Thymus (tissue), 11 donors: ENCODE data around the gene OR2A5. TPM values are rescaled to one million over a fixed set of nuclear protein-coding genes. Genes with fewer than 3 reads are reported as not detected.
A peak's percentile ranks its signal among the peaks of the same experiment; 100 is the strongest.
"Not testable (repeated sequence)": the region's sequence is repeated elsewhere in the genome, so short reads cannot be mapped to it uniquely, and the experiment has no call there.

Experiments used
- DNase-seq, 9 donors: peaks; one replicate each; pipeline ENCODE4 v3.0.0-alpha.2; 2013; ENCODE audit warnings: low spot score in 9 of 9, low read depth in 6 of 9, missing footprints in 1 of 9
- H3K27ac ChIP-seq, 2 donors: one replicate each; pipeline ENCODE4 v1.5.1; 2013; ENCODE audit warnings: control low read depth in 1 of 2, low read depth in 1 of 2, low read length in 1 of 2, mild to moderate bottlenecking in 1 of 2, moderate library complexity in 1 of 2
- H3K27me3 ChIP-seq, 2 donors: one replicate each; pipeline ENCODE4 v1.5.1; 2013; ENCODE audit warnings: low read length in 1 of 2; ENCODE audit not compliant: control insufficient read depth in 2 of 2, insufficient read depth in 1 of 2
- H3K36me3 ChIP-seq, 2 donors: one replicate each; pipeline ENCODE4 v1.5.1; 2013; ENCODE audit warnings: low read length in 1 of 2, mild to moderate bottlenecking in 1 of 2, moderate library complexity in 1 of 2; ENCODE audit not compliant: control insufficient read depth in 2 of 2, insufficient read depth in 2 of 2
- H3K4me1 ChIP-seq, 2 donors: one replicate each; pipeline ENCODE4 v1.5.1; 2013; ENCODE audit warnings: low read length in 2 of 2; ENCODE audit not compliant: control insufficient read depth in 2 of 2, insufficient read depth in 2 of 2
- H3K4me3 ChIP-seq, 2 donors: one replicate each; pipeline ENCODE4 v1.5.1; 2013; ENCODE audit warnings: low read length in 2 of 2, control low read depth in 1 of 2, mild to moderate bottlenecking in 1 of 2
- H3K9me3 ChIP-seq, 2 donors: one replicate each; pipeline ENCODE4 v1.5.1; 2013; ENCODE audit warnings: low read length in 1 of 2, mild to moderate bottlenecking in 1 of 2; ENCODE audit not compliant: control insufficient read depth in 2 of 2, insufficient read depth in 1 of 2
- WGBS: extraction: QIAGEN DNeasy Blood & Tissue Kit; methylation state at CpG from one replicate; pipeline ENCODE4 v1.1.7; 2013; 5-methylcytosine and 5-hydroxymethylcytosine counted together
- polyA plus RNA-seq: library from polyadenylated mRNA; stranded (reverse); fragments of 200-250 nt; gene quantifications from one replicate; pipeline ENCODE4 v1.2.3, GENCODE V29; 2013
- total RNA-seq: library from RNA; stranded (reverse); fragments of 120-200 nt; gene quantifications from one replicate; pipeline ENCODE4 v1.2.4, GENCODE V29; 2013
- donor health status: healthy.

The OR2A5 gene
- total and polyA plus RNA-seq, 2 donors: 0.02 TPM; not detected in 1

GRCh38 chr7:144050093-144050492, 1.3 kb downstream of the OR2A5 start:
- H3K36me3 ChIP-seq: no peaks in the 10 kb centered on the region
- no peaks in the 10 kb centered on the region for H3K4me1 ChIP-seq
- no peaks in the 10 kb centered on the region for H3K9me3 ChIP-seq
- no peak overlapping the region for H3K27ac ChIP-seq
- 93% methylated on average over 3 of the region's 3 CpGs for WGBS
- no peak for DNase-seq
- H3K4me3 ChIP-seq: no peak overlapping the region
- no peaks in the 10 kb centered on the region for H3K27me3 ChIP-seq

- not testable (repeated sequence) for DNase-seq, H3K36me3 ChIP-seq, H3K9me3 ChIP-seq, H3K27ac ChIP-seq, H3K4me3 ChIP-seq, H3K27me3 ChIP-seq, H3K4me1 ChIP-seq
- WGBS: 91% methylated on average over 8 of the region's 8 CpGs
Measured at GRCh38 chr7:144050884-144051283, 2.1 kb downstream of the OR2A5 start.

GRCh38 chr7:144057954-144058353, 9.2 kb downstream of the OR2A5 start:
- Histone ChIP-seq H3K27ac (no peak overlapping the region), H3K4me1 (no peaks in the 10 kb centered on the region), H3K27me3 (no peaks in the 10 kb centered on the region), H3K9me3 (no peaks in the 10 kb centered on the region), H3K36me3 (no peaks in the 10 kb centered on the region), H3K4me3 (no peak overlapping the region)
- 98% methylated on average over 3 of the region's 3 CpGs for whole genome bisulfite sequencing
- no peak for DNase-seq

- no peaks in the 10 kb centered on the region for H3K4me1 ChIP-seq
- no peaks in the 10 kb centered on the region for H3K36me3 ChIP-seq
- 60% methylated on average over 3 of the region's 3 CpGs for WGBS
Measured at GRCh38 chr7:144063710-144064109, 15.0 kb downstream of the OR2A5 start.

GRCh38 chr7:144069511-144069910, 20.8 kb downstream of the OR2A5 start, which contains the start of gene OR2A25:
TSS of gene OR2A25 (plus strand) at chr7:144069811. CDS start at chr7:144074220, 4,409 bp downstream.
- Histone ChIP-seq H3K9me3 (no peaks in the 10 kb centered on the region), H3K27me3 (no peaks in the 10 kb centered on the region), H3K4me1 (no peaks in the 10 kb centered on the region), H3K36me3 (no peaks in the 10 kb centered on the region), H3K27ac (no peak within 1 kb of the TSS), H3K4me3 (no peak within 1 kb of the TSS)
- 87% methylated on average over 1 of the region's 1 CpG for WGBS
- DNase-seq: no peak

More at GRCh38 chr7:144063710-144064109, 15.0 kb downstream of the OR2A5 start:
- no peaks in the 10 kb centered on the region for H3K9me3 ChIP-seq
- no peaks in the 10 kb centered on the region for H3K27me3 ChIP-seq
- H3K27ac ChIP-seq: no peak overlapping the region
- peak in 2 of 9 donors; percentile 4 to 6 for DNase-seq
- no peak overlapping the region for H3K4me3 ChIP-seq

- Histone ChIP-seq H3K9me3 (no peaks in the 10 kb centered on the region), H3K4me1 (no peaks in the 10 kb centered on the region), H3K27me3 (no peaks in the 10 kb centered on the region), H3K36me3 (no peaks in the 10 kb centered on the region), H3K27ac (no peak overlapping the region), H3K4me3 (no peak overlapping the region)
- WGBS: 95% methylated on average over 2 of the region's 2 CpGs
- no peak for DNase-seq
Measured at GRCh38 chr7:144069953-144070352, 21.2 kb downstream of the OR2A5 start.

GRCh38 chr7:144074374-144074773, 25.6 kb downstream of the OR2A5 start:
- no peak overlapping the region for H3K27ac ChIP-seq
- H3K4me3 ChIP-seq: no peak overlapping the region
- no peaks in the 10 kb centered on the region for H3K27me3 ChIP-seq
- H3K9me3 ChIP-seq: no peaks in the 10 kb centered on the region
- H3K4me1 ChIP-seq: no peaks in the 10 kb centered on the region
- DNase-seq: no peak
- no peaks in the 10 kb centered on the region for H3K36me3 ChIP-seq
- 95% methylated on average over 8 of the region's 8 CpGs for WGBS

GRCh38 chr7:144085978-144086377, 37.2 kb downstream of the OR2A5 start, which contains the start of gene OR2A12:
TSS of gene OR2A12 (plus strand) at chr7:144086278. CDS start at chr7:144095108, 8,830 bp downstream.
- 97% methylated on average over 2 of the region's 2 CpGs for WGBS
- no peaks in the 10 kb centered on the region for H3K27me3 ChIP-seq

GRCh38 chr7:144086730-144087129, 38.0 kb downstream of the OR2A5 start:
- H3K9me3 ChIP-seq: no peaks in the 10 kb centered on the region
- no peaks in the 10 kb centered on the region for H3K27me3 ChIP-seq
- H3K36me3 ChIP-seq: no peaks in the 10 kb centered on the region
- no peaks in the 10 kb centered on the region for H3K4me1 ChIP-seq
- H3K4me3 ChIP-seq: no peak overlapping the region
- DNase-seq: no peak
- H3K27ac ChIP-seq: no peak overlapping the region
- WGBS: 86% methylated on average over 4 of the region's 4 CpGs

More at GRCh38 chr7:144085978-144086377, 37.2 kb downstream of the OR2A5 start, which contains the start of gene OR2A12:
- Histone ChIP-seq H3K4me1 (no peaks in the 10 kb centered on the region), H3K4me3 (no peak within 1 kb of the TSS), H3K36me3 (no peaks in the 10 kb centered on the region), H3K9me3 (no peaks in the 10 kb centered on the region), H3K27ac (no peak within 1 kb of the TSS)
- DNase-seq: no peak
